Stimulated activated CD4-positive, alpha-beta T cell treated with anti-CD3 and anti-CD28 coated beads, Interleukin-15, amount 100 ng/mL, for 48 hours (primary cell): ENCODE results near the gene ALKBH8.
A peak's percentile ranks its signal among the peaks of the same experiment; 100 is the strongest.
"Not testable (repeated sequence)": the region's sequence is repeated elsewhere in the genome, so short reads cannot be mapped to it uniquely, and the experiment has no call there.

Source experiments
- DNase-seq, 2 donors: peaks; one replicate each; pipeline ENCODE4 v3.0.0-alpha.2; 2020; ENCODE audit warnings: low read depth in 2 of 2

Gene ALKBH8

GRCh38 chr11:107565219-107565937 is at the start of gene ALKBH8:
TSS of gene ALKBH8 (minus strand) at chr11:107565735. CDS start at chr11:107560893, 4,842 bp downstream.
- DNase-seq, result peak; percentile 65 to 73

GRCh38 chr11:107612445-107612844 is 46.9 kb upstream of the ALKBH8 start:
- DNase-seq, result no peak

GRCh38 chr11:107609400-107610218 is 44.1 kb upstream of the ALKBH8 start:
- DNase-seq, result no peak

GRCh38 chr11:107608809-107609208 is 43.3 kb upstream of the ALKBH8 start:
- DNase-seq, result no peak

GRCh38 chr11:107606141-107606540 is 40.6 kb upstream of the ALKBH8 start:
- DNase-seq, result no peak

GRCh38 chr11:107605061-107606006 is 39.8 kb upstream of the ALKBH8 start:
- DNase-seq, result no peak

- DNase-seq, result no peak
These were observed 32.9 kb upstream of the ALKBH8 start for GRCh38 chr11:107598225-107599139.

- DNase-seq, result no peak
These were observed 29.2 kb upstream of the ALKBH8 start for GRCh38 chr11:107594736-107595135.

- no peak for DNase-seq
These were observed 28.4 kb upstream of the ALKBH8 start for GRCh38 chr11:107593951-107594350.

- DNase-seq, result no peak
These were observed 27.3 kb upstream of the ALKBH8 start for GRCh38 chr11:107592813-107593212.

GRCh38 chr11:107592231-107592590 is 26.7 kb upstream of the ALKBH8 start:
- no peak for DNase-seq

- peak in 1 of 2 donors; percentile 36 for DNase-seq
These were observed 26.1 kb upstream of the ALKBH8 start for GRCh38 chr11:107591378-107592230.

GRCh38 chr11:107590460-107591377 is 25.2 kb upstream of the ALKBH8 start, which contains the start of gene ELMOD1:
TSS of gene ELMOD1 (plus strand) at chr11:107591147. CDS start at chr11:107618190, 27,043 bp downstream.
- DNase-seq, result no peak

- no peak for DNase-seq
These were observed 21.9 kb upstream of the ALKBH8 start for GRCh38 chr11:107587306-107587979.

- no peak for DNase-seq
These were observed 18.2 kb upstream of the ALKBH8 start for GRCh38 chr11:107583629-107584195.

GRCh38 chr11:107581147-107581546 is 15.6 kb upstream of the ALKBH8 start:
- DNase-seq, result no peak

GRCh38 chr11:107579169-107579568 is 13.6 kb upstream of the ALKBH8 start:
- DNase-seq, result not testable (repeated sequence)

- no peak for DNase-seq
These were observed 11.8 kb upstream of the ALKBH8 start for GRCh38 chr11:107577346-107577711.
